Cardiac fibroblast (primary cell): ENCODE results near the gene COL27A1.

ENCODE experiments used
- DNase-seq, 2 donors: peaks; one replicate each; pipeline versions ENCODE4 v3.0.0 to v3.0.0-alpha.2; 2010; ENCODE audit warnings: low read depth in 2 of 2
- H3K4me3 ChIP-seq, 2 donors: replicated peaks in 1 of 2; 1 replicate in 1 of 2; 2 replicates in 1 of 2; pipeline ENCODE4 v1.5.1; 2011; ENCODE audit warnings: low read depth in 2 of 2, low read length in 2 of 2, mild to moderate bottlenecking in 2 of 2, moderate library complexity in 1 of 2
- TF ChIP-seq, protein P1 (sequence below): IDR thresholded peaks from one replicate; pipeline ENCODE4 v1.5.1; 2011; ENCODE audit warnings: low read depth, mild to moderate bottlenecking, low read length, inconsistent platforms

The COL27A1 gene

DNA sequence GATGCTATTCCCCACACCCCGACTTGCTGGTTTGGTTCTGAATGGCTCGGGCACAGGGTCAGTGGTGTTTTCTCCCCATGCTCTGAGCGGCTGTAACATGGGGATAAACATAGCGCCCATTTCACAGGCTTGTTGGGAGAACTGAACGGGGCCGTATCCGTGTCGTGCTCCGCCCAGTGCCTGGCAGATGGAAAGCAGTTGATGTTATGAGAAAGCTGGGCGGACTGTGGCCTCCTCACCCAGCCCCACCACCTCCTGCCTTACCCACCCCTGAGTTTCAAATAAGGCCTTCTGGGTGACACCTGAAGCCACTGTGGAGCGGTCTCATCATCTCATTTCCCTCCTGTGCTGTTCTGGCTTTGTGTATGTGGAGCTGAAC is 188.8 kb downstream of the COL27A1 start:
- DNase-seq, result no peak
- no peak overlapping the region for H3K4me3 ChIP-seq
- TF ChIP-seq, protein P1, sequence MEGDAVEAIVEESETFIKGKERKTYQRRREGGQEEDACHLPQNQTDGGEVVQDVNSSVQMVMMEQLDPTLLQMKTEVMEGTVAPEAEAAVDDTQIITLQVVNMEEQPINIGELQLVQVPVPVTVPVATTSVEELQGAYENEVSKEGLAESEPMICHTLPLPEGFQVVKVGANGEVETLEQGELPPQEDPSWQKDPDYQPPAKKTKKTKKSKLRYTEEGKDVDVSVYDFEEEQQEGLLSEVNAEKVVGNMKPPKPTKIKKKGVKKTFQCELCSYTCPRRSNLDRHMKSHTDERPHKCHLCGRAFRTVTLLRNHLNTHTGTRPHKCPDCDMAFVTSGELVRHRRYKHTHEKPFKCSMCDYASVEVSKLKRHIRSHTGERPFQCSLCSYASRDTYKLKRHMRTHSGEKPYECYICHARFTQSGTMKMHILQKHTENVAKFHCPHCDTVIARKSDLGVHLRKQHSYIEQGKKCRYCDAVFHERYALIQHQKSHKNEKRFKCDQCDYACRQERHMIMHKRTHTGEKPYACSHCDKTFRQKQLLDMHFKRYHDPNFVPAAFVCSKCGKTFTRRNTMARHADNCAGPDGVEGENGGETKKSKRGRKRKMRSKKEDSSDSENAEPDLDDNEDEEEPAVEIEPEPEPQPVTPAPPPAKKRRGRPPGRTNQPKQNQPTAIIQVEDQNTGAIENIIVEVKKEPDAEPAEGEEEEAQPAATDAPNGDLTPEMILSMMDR, result no peak

- DNase-seq, result no peak
- H3K4me3 ChIP-seq, result no peak overlapping the region
- TF ChIP-seq, protein P1, result no peak
Observed at GRCh38 chr9:114344692-114345091, 189.4 kb downstream of the COL27A1 start.

GRCh38 chr9:114345493-114346065 is 190.2 kb downstream of the COL27A1 start:
- TF ChIP-seq, protein P1, result no peak
- DNase-seq, result no peak
- H3K4me3 ChIP-seq, result no peak overlapping the region

DNA sequence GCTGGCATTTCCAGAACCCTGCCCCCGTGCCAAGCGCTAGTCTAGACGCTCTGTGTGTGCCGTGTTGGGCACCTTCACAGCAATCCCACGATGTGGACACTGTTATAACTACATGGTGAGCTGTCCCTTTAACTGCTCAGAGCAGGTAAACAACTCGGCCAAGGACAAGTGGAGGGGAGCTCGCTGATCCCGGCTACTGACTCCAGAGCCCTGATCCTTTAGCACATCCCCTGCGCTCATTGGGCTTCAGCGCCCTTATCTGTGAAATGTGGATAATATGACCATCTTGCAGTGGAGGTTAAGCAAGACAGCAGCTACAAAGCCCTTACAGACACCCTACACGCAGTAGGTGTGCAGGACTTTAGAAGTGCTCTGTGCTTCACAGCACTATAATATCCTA is 190.8 kb downstream of the COL27A1 start:
- DNase-seq, result no peak
- TF ChIP-seq, protein P1, result no peak
- H3K4me3 ChIP-seq, result no peak overlapping the region

DNA sequence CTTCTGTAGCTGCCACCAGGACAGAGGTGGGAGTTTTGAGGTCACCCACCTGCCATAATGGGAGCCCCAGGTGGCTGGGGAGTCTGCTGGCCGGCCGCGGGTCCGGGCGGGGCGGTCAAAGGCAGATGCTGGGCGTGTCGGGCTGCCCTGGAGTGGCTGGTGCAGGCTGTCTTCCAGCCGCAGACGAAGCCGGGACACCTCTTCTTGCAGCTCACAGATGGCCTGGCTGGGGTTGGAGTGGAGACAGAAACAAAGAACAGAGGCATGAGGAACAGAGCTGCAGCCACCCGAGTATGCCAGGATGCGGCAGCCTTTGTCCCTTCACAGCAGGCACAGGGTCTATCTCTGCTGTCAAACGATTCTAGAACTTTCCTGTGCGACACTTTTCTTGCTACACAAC is 192.3 kb downstream of the COL27A1 start:
- DNase-seq, result no peak
- TF ChIP-seq, protein P1, result no peak
- H3K4me3 ChIP-seq, result no peak overlapping the region

- TF ChIP-seq, protein P1, result no peak
- DNase-seq, result no peak
- H3K4me3 ChIP-seq, result no peak overlapping the region
Observed at GRCh38 chr9:114348261-114348905, 193.0 kb downstream of the COL27A1 start.
